ENCODE data around the gene RPL28. TPM values are rescaled to one million over a fixed set of nuclear protein-coding genes. Genes with fewer than 3 reads are reported as not detected.

The RPL28 gene
- total and polyA plus RNA-seq, 10 of the 15 experiments (the other 5 are each of a cell fraction or from before 2014, with no cell fraction given), result 260 to 3,542 (median 891) TPM

GRCh38 chr19:55379174-55379573 is 6.6 kb upstream of the RPL28 start (continued):
- TF ChIP-seq NKRF (conservative IDR thresholded peaks at IDR 0.05), result no peak
- no peak for TF ChIP-seq MEF2A (IDR thresholded peaks at IDR 0.05; ENCODE audit: insufficient read depth, low read depth, low read length)
- no peak for TF ChIP-seq ZNF217 (IDR thresholded peaks at IDR 0.05)
- TF ChIP-seq GATAD2B (conservative IDR thresholded peaks at IDR 0.05; ENCODE audit: low read depth), result no peak
- no peak for TF ChIP-seq IRF4 (IDR thresholded peaks at IDR 0.05; ENCODE audit: low read depth, low read length)
- no peak for TF ChIP-seq BMI1 (IDR thresholded peaks at IDR 0.05; ENCODE audit: borderline replicate concordance)
- TF ChIP-seq RB1 (IDR thresholded peaks at IDR 0.05; ENCODE audit: borderline replicate concordance), result no peak
- TF ChIP-seq IKZF1 (conservative IDR thresholded peaks at IDR 0.05), result no peak
- TF ChIP-seq POLR2A (IDR thresholded peaks at IDR 0.05; ENCODE audit: low read depth, low read length), result no peak
- no peak for TF ChIP-seq NR2C2 (IDR thresholded peaks at IDR 0.05; ENCODE audit: borderline replicate concordance, control insufficient read depth, insufficient read length, low read depth)
- TF ChIP-seq, protein P1, sequence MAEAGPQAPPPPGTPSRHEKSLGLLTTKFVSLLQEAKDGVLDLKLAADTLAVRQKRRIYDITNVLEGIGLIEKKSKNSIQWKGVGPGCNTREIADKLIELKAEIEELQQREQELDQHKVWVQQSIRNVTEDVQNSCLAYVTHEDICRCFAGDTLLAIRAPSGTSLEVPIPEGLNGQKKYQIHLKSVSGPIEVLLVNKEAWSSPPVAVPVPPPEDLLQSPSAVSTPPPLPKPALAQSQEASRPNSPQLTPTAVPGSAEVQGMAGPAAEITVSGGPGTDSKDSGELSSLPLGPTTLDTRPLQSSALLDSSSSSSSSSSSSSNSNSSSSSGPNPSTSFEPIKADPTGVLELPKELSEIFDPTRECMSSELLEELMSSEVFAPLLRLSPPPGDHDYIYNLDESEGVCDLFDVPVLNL (IDR thresholded peaks at IDR 0.05; ENCODE audit: low read depth, low read length), result no peak
- no peak for TF ChIP-seq RUNX3 (IDR thresholded peaks at IDR 0.05; ENCODE audit: low read length)
- TF ChIP-seq TCF12 (IDR thresholded peaks at IDR 0.05; ENCODE audit: low read depth, low read length), result no peak
